Measurements from ENCODE around the gene AFMID.
"Not testable (repeated sequence)": the region's sequence is repeated elsewhere in the genome, so short reads cannot be mapped to it uniquely, and the experiment has no call there.

The AFMID gene, protein sequence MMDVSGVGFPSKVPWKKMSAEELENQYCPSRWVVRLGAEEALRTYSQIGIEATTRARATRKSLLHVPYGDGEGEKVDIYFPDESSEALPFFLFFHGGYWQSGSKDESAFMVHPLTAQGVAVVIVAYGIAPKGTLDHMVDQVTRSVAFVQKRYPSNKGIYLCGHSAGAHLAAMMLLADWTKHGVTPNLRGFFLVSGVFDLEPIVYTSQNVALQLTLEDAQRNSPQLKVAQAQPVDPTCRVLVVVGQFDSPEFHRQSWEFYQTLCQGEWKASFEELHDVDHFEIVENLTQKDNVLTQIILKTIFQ

GRCh38 chr17:78186692-78187595 is at the start of gene AFMID, which contains the start of gene TK1:
Gene AFMID, plus strand, starts transcription at chr17:78187362. Its CDS starts 9 bp downstream, at chr17:78187371.
Gene TK1, minus strand, starts transcription at chr17:78187052. Its CDS starts 58 bp downstream, at chr17:78186994.
- DNase-seq, result peak; percentile 66 to 69

GRCh38 chr17:78137392-78138203 is 49.6 kb upstream of the AFMID start:
- no peak for DNase-seq

DNA sequence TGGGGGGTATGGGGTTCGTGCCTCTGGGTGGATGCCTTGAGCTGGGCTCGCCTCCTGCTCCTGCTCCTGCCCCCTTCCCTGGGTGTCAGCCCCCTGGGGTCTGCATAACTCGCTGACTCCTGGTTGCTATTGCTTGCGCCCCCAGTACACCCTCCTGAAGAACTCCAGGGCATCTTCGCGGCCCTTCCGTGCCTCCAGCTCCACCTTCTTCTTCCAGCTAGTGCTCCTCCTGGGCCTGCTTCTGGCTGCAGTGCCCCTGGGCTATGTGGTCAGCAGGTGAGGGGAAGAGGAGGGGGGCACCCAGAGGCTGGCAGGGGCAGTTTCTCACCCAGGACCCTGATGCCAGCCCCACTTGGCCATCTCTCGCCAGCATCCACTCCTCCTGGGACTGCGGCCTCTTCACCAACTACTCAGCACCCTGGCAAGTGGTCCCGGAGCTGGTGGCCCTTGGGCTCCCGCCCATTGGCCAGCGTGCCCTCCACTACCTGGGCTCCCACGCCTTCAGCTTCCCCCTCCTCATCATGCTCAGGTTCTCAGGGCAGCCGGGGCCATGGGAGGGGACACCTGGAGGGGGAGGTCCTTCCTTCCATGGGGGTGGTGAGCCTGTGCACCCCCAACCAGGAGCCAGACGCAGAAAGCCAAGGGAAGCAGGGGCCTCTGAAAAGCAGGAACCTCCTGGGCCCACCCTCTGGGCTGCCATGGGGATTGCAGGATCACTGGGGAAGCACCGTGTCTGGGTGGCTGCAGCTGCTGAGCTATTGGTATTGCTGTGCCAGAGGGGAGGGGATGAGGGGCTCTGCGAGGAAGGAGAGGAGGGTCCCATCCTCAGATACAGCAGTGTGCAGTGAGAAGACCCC is 48.7 kb upstream of the AFMID start:
- no peak for DNase-seq

- not testable (repeated sequence) for DNase-seq
Observed at GRCh38 chr17:78139861-78140168, 47.3 kb upstream of the AFMID start.

- peak; percentile 91 to 92 for DNase-seq
Observed at GRCh38 chr17:78140169-78141051, 46.8 kb upstream of the AFMID start.

DNA sequence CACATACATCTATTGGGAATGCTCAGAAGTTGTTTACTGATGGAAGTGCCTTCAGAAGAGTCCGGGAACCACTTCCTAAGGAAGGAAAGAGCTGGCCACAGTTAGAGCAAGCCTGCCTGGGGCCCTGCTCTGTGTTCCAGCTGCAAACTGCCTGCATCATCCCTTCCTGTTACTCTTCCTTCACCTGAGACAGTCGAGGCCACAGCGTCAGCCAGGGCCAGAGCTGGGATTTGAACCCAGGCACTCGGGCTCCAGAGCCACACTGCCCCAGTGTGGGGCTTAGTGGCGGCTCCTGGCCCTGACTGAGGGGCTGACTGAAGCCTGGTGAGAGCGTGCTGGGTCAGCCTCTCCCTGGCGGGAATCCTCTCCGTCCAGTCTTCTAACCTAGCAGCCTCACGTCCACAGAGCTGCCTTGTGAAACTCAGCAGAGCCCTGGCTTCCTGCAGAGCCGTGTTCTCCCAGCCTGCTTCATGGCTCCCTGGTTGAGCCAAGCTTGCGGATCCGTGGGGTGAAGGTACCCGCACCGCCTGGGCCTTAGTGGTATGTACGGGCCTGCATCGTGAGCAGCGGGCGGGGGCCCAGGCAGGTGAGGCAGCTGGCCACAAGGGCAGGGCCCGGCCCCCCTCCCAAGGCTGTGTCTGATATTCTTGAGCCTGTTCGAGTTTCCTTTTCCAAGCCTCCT is 45.6 kb upstream of the AFMID start:
- DNase-seq, result no peak

- DNase-seq, result no peak
Observed at GRCh38 chr17:78142119-78142861, 44.9 kb upstream of the AFMID start.

- DNase-seq, result no peak
Observed at GRCh38 chr17:78143214-78144146, 43.7 kb upstream of the AFMID start.

DNA sequence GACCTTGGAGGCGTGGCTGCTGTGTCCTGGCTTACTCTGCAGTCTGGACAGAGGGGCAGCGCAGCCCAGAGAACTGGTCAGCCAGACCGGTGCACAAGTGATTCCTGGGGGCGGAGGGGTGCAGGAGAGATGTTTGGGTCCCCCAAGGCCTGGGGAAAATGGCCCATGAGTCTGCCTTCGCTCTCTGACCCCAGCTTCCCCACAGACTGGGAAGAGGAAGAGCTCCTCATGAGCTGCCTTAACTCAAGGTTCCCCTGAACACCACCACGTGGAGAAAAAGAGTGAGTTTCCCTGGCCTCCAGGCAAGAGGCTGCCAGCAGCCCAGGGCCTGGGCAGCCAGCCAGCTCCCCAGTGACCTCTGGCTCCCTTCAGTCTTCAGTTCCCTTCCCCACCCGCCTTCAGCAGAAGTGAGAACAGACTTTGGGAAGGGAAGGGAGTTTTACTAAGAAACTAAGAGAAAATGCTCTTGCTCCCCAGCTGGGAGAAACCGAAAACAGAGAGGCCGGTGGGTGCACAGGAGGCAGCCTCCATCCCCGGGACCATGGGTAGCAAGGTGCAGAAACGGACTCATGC is 42.9 kb upstream of the AFMID start:
- no peak for DNase-seq

DNA sequence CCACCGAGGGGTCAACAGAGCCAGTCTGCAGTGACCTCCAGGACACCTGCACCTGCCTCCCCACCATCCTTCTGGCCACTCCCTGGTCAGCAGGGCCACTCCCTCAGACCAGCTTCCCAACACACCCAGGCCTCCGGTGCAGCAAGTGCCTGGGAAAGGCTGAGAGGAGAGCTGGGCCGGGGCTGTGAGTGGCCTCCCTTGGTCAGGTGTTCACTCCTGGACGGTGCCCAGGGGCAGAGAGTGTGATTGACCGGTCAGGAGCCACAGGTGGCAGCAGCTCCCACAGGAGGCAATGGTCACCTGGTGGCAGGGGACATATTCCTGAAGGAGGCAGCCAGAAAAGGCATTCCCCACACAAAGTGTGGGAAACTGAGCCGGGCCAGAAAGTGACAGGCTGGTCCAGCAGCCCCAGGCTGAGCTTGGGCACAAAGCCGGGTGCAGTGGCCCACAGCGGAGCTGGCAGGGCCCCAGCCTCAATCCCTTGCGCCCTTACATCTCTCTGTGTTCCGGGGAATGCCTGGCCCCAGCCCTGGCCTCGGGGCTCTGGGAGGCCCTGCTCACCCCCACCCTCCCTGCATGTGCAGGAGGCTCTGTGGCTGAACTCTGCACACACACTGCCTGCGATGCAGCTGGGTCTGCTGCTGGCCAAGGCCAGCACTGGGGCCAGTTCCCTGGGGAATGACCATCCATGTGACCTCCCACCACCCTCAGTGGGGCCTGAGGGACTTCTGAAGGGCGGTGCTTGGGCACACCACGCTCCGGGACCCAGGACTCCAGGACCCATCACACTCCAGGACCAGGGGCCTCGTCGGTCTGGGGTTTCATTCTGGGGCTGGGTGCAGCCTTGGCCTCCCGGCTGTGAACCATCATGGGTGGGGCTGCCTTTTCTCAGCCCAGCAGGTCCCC is 42.2 kb upstream of the AFMID start:
- no peak for DNase-seq

DNA sequence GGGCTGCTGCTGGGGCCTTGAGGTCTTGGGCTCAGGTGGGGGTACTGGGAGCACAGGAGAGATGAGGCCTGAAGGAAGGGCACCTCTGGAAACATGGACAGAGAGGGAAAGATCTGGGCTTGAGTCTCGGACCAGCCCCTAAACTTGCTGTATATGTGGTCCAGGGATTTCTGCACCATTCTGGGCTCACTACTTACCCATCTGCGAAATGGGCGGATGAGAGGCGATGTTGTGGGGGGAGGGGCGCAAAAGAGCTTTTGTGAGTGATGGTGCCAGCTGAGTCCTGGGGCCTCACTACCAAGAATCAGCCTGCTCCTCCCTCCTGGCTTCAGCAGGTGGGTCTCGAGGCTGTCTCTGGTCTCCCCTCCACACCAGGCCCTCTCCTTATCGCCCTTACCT is 40.7 kb upstream of the AFMID start:
- no peak for DNase-seq

- DNase-seq, result no peak
Observed at GRCh38 chr17:78146881-78147280, 40.3 kb upstream of the AFMID start.

- no peak for DNase-seq
Observed at GRCh38 chr17:78147315-78147998, 39.7 kb upstream of the AFMID start.

DNA sequence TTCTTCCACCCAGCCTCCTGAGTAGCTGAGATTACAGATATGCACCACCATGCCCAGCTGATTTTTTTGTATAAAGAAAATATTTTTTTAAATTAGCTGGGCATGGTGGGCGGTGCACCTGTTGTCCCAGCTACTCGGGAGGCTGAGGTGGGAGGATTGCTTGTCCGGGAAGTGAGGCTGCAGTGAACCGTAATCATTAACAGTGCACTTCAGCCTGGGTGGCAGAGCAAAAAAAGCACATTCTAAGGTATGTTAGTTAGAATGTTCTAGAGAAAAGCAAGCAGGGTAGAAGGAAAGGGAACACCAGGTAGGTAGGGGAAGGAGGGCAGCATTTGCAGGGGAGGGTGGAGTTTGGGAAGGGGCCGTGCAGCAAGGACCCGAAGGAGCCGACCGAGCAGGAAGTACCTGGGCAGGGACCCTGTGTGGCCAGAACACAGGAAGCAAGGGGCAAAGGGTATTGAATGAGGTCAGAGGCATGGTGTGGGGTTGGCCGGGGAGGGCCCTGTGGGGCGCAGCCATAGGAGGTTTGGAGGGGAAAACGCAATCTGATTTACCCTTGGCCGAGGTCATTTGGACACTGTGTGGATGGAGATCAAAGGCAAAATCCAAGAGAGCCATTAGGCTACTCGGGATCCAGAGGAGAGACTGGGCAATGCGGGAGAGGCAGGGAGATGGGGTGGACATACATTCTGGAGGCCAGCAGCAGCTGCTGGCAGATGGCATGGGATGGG is 38.7 kb upstream of the AFMID start:
- no peak for DNase-seq

DNA sequence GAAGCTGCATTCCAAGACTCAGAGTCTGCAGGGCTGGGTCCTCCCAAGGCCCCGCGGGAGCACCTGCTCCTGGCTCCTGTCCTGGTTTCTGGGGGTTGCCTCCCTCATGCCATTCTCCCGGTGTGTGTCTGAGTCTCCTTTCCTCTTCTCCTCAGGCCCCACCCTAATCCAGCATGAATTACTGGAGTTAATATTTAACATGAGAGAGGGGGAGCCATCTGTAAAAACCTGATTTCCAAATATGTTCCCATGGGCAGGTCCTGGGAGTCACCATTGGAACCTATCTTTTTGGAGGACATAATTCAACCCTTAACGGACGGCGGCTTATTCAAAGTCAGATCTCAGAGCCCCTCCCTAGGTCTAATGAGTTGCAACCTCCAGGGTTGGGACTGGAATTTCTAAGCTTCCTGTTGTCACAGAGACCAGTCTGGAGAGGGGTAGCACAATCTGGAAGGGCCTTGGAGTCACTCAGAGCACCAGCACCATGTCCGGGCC is 35.6 kb upstream of the AFMID start:
- DNase-seq, result no peak
